Natural killer cell (primary cell): ENCODE measurements around the gene SLC9A5. TPM values are rescaled to one million over a fixed set of nuclear protein-coding genes. Genes with fewer than 3 reads are reported as not detected.

Experiments used
- ATAC-seq, 3 donors: fragments of 150-1000 bp in 2 of 3; fragments of 200-7000 bp in 1 of 3; cut with Tn5 transposase; 1 replicate in 1 of 3; 2 replicates in 2 of 3; pipeline ENCODE4 v1.10.0; 2021; ENCODE audit warnings: mild to moderate bottlenecking in 2 of 3, moderate library complexity in 2 of 3
- DNase-seq, 2 donors: peaks; one replicate each; pipeline versions ENCODE4 v3.0.0 to v3.0.0-alpha.2; 2013 to 2021; ENCODE audit warnings: mixed read lengths in 1 of 2
- H3K27ac ChIP-seq: one replicate; pipeline ENCODE4 v1.5.1; 2013; ENCODE audit warnings: mild to moderate bottlenecking, low read length
- H3K27me3 ChIP-seq: one replicate; pipeline ENCODE4 v1.6.1; 2013; ENCODE audit warnings: low read length; ENCODE audit not compliant: control insufficient read depth, insufficient read depth
- H3K36me3 ChIP-seq: one replicate; pipeline ENCODE4 v1.6.1; 2013; ENCODE audit warnings: low read length; ENCODE audit not compliant: control insufficient read depth, insufficient read depth
- H3K4me1 ChIP-seq: one replicate; pipeline ENCODE4 v1.6.1; 2013; ENCODE audit warnings: low read length; ENCODE audit not compliant: control insufficient read depth, insufficient read depth
- H3K4me3 ChIP-seq: one replicate; pipeline ENCODE4 v1.5.1; 2013; ENCODE audit warnings: low read length
- H3K9me3 ChIP-seq: one replicate; pipeline ENCODE4 v1.6.1; 2013; ENCODE audit warnings: low read length; ENCODE audit not compliant: control insufficient read depth, insufficient read depth
- H3K27ac Mint-ChIP-seq, 2 donors: one replicate each; pipeline ENCODE4 v1.8.0; 2022; ENCODE audit warnings: mild to moderate bottlenecking in 2 of 2, mixed read lengths in 2 of 2, moderate library complexity in 1 of 2
- H3K27me3 Mint-ChIP-seq, 2 donors: one replicate each; pipeline ENCODE4 v1.8.0; 2022; ENCODE audit warnings: low read depth in 2 of 2, mixed read lengths in 2 of 2
- H3K36me3 Mint-ChIP-seq: one replicate; pipeline ENCODE4 v1.8.0; 2022; ENCODE audit warnings: mixed read lengths
- H3K4me1 Mint-ChIP-seq, 2 donors: one replicate each; pipeline ENCODE4 v1.8.0; 2022; ENCODE audit warnings: mixed read lengths in 2 of 2
- H3K4me3 Mint-ChIP-seq: one replicate; pipeline ENCODE4 v1.8.0; 2022; ENCODE audit warnings: mild to moderate bottlenecking, moderate library complexity, mixed read lengths
- H3K9me3 Mint-ChIP-seq, 2 donors: one replicate each; pipeline ENCODE4 v1.8.0; 2022; ENCODE audit warnings: mixed read lengths in 2 of 2
- CTCF ChIP-seq: fragments of 200-600 bp; IDR thresholded peaks from one replicate; pipeline ENCODE4 v1.8.0; 2022; ENCODE audit warnings: antibody characterized with exemption
- WGBS: methylation state at CpG from one replicate; pipeline ENCODE4 v1.1.7; 2013; ENCODE audit warnings: missing lambda C conversion rate; ENCODE audit not compliant: insufficient coverage; 5-methylcytosine and 5-hydroxymethylcytosine counted together
- intact Hi-C: fragments of 100-400 bp; cut with micrococcal nuclease; formaldehyde crosslinking; loops from one replicate; pipeline ENCODE4 v1.14.2; 2022
- total RNA-seq, 4 donors: library from RNA; stranded (reverse); fragments of 120-200 nt in 1 of 4; gene quantifications; one replicate each; pipeline versions ENCODE4 v1.2.3 to v1.2.4, GENCODE V29; 2013 to 2022

Gene SLC9A5
- total RNA-seq, 3 donors from 2014 or later (not counting 1 experiment from before 2014, with no cell fraction given) = 1.2 to 2.6 (median 1.6) TPM

- H3K27me3 ChIP-seq = no peaks in the 10 kb centered on the region
- 94% methylated on average over 3 of the region's 3 CpGs for WGBS
- DNase-seq = no peak
- H3K4me1 ChIP-seq = no peaks in the 10 kb centered on the region
- no peak overlapping the region for H3K27ac ChIP-seq
- no peaks in the 10 kb centered on the region for H3K9me3 Mint-ChIP-seq
- H3K9me3 ChIP-seq = no peaks in the 10 kb centered on the region
- no peak overlapping the region for H3K4me3 ChIP-seq
- H3K27me3 Mint-ChIP-seq = peaks cover 7 to 24% of the 10 kb centered on the region in 2 donors
- no peaks in the 10 kb centered on the region for H3K36me3 Mint-ChIP-seq
- no peak for TF ChIP-seq CTCF
- H3K27ac Mint-ChIP-seq = no peak overlapping the region
- ATAC-seq = no peak
- H3K36me3 ChIP-seq = no peaks in the 10 kb centered on the region
- no peaks in the 10 kb centered on the region for H3K4me1 Mint-ChIP-seq
- H3K4me3 Mint-ChIP-seq = no peak overlapping the region
- intact Hi-C loops = no loop called here
Measured at GRCh38 chr16:67263201-67263600, 14.4 kb downstream of the SLC9A5 start.

- no peaks in the 10 kb centered on the region for H3K36me3 Mint-ChIP-seq
- Histone ChIP-seq H3K4me3 (no peak overlapping the region), H3K9me3 (no peaks in the 10 kb centered on the region), H3K36me3 (no peaks in the 10 kb centered on the region), H3K4me1 (no peaks in the 10 kb centered on the region), H3K27ac (no peak overlapping the region), H3K27me3 (no peaks in the 10 kb centered on the region)
- 89% methylated on average over 9 of the region's 9 CpGs for WGBS
- no peaks in the 10 kb centered on the region for H3K4me1 Mint-ChIP-seq
- H3K27me3 Mint-ChIP-seq = peaks cover 7 to 24% of the 10 kb centered on the region in 2 donors
- no peak overlapping the region for H3K27ac Mint-ChIP-seq
- ATAC-seq (no peak), DNase-seq (no peak)
- no peak for TF ChIP-seq CTCF
- H3K4me3 Mint-ChIP-seq = no peak overlapping the region
- intact Hi-C loops = no loop called here
- H3K9me3 Mint-ChIP-seq = no peaks in the 10 kb centered on the region
Measured at GRCh38 chr16:67264277-67264676, 15.5 kb downstream of the SLC9A5 start.

- WGBS = 92% methylated on average over 5 of the region's 5 CpGs
Measured at GRCh38 chr16:67264866-67265265, 16.1 kb downstream of the SLC9A5 start.

More at GRCh38 chr16:67264866-67265265, 16.1 kb downstream of the SLC9A5 start:
- H3K4me3 ChIP-seq = no peak overlapping the region
- no peak for DNase-seq
- no peak for TF ChIP-seq CTCF
- H3K27ac ChIP-seq = no peak overlapping the region
- H3K4me1 Mint-ChIP-seq = no peaks in the 10 kb centered on the region
- H3K36me3 ChIP-seq = no peaks in the 10 kb centered on the region
- H3K27me3 ChIP-seq = no peaks in the 10 kb centered on the region
- intact Hi-C loops = no loop called here
- H3K27me3 Mint-ChIP-seq = peaks cover 7 to 24% of the 10 kb centered on the region in 2 donors
- H3K9me3 ChIP-seq = no peaks in the 10 kb centered on the region
- H3K27ac Mint-ChIP-seq = no peak overlapping the region
- ATAC-seq = no peak
- H3K9me3 Mint-ChIP-seq = no peaks in the 10 kb centered on the region
- no peaks in the 10 kb centered on the region for H3K4me1 ChIP-seq
- H3K4me3 Mint-ChIP-seq = no peak overlapping the region
- no peaks in the 10 kb centered on the region for H3K36me3 Mint-ChIP-seq
